ENCODE data around the gene PRORP. TPM values are rescaled to one million over a fixed set of nuclear protein-coding genes. Genes with fewer than 3 reads are reported as not detected.

PRORP gene
- polyA plus RNA-seq, 1 of the 3 experiments (the other 2 are of a cell fraction) = 17.9 TPM

DNA sequence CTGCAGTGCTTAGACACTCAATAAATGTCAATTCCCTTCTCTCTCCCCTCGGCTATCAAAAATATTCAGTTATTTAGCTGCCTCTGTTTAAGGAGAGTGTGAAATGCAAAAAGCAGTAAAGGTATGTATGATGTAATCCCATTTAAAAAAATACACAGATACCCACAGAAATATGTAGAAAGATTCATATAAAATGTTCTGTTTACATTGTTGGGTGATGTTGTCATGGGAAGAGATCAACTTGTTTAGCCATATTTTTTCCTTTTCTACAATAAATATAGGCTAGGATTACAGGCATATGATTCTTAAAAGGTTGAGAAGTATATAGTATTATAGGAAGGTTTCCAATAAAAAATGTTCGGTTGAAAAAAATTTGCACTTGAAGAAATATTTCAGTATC is 8.3 kb upstream of the PRORP start:
- POLR2A ChIA-PET = no interaction called here
- CTCF ChIA-PET = interaction anchor here (0.6 to 1.1 kb wide), 2 partner anchors 14 to 27 kb away, joined by 3 read pairs; no protein-coding TSS in a partner anchor
- WGBS (ENCODE audit: low lambda C conversion rate) = 95% methylated on average over 2 of the region's 2 CpGs
- Histone ChIP-seq H3K27ac (ENCODE audit: low read depth in 2 of 2, low read length in 1 of 2) (no peak overlapping the region), H3K4me2 (no peak overlapping the region), H3K4me3 (ENCODE audit: low read depth in 2 of 2, low read length in 1 of 2) (no peak overlapping the region), H3K79me2 (ENCODE audit: insufficient read depth) (peaks cover 32% of the 10 kb centered on the region), H3K9me2 (no peaks in the 10 kb centered on the region), H2AFZ (ENCODE audit: low read depth) (no peak overlapping the region), H3K9me3 (no peaks in the 10 kb centered on the region), H3F3A (replicated peaks; ENCODE audit: insufficient read depth) (no peaks in the 10 kb centered on the region), H3K9ac (no peak overlapping the region), H3K27me3 (ENCODE audit: insufficient read depth) (no peaks in the 10 kb centered on the region), H3K36me3 (replicated peaks in 1 of 2; ENCODE audit: control insufficient read depth in 1 of 2, insufficient read depth in 2 of 2, low read length in 1 of 2) (peaks cover 27 to 61% of the 10 kb centered on the region in 2 experiments), H4K20me1 (ENCODE audit: insufficient read depth) (no peaks in the 10 kb centered on the region), H3K4me1 (ENCODE audit: control insufficient read depth in 1 of 2, insufficient read depth in 2 of 2, low read depth in 1 of 2, low read length in 1 of 2) (no peaks in the 10 kb centered on the region)
- TF ChIP-seq RAD21 (IDR thresholded peaks at IDR 0.05; ENCODE audit: low read length) (no peak), CHD2 (IDR thresholded peaks at IDR 0.05; ENCODE audit: low read length, partially characterized antibody) (no peak), EZH2phosphoT487 (IDR thresholded peaks at IDR 0.05; ENCODE audit: borderline replicate concordance, low read depth) (no peak), MEF2A (IDR thresholded peaks at IDR 0.05; ENCODE audit: borderline replicate concordance, low read depth) (no peak), FOSL2 (IDR thresholded peaks at IDR 0.05; ENCODE audit: borderline replicate concordance, low read depth) (no peak), GABPA (IDR thresholded peaks at IDR 0.05; ENCODE audit: low read depth) (no peak), YY1 (IDR thresholded peaks at IDR 0.05; ENCODE audit: low read depth) (no peak), GATA2 (CRISPR knock-in tag; IDR thresholded peaks at IDR 0.05) (no peak), MXI1 (IDR thresholded peaks at IDR 0.05; ENCODE audit: low read depth, low read length) (no peak), ELF1 (IDR thresholded peaks at IDR 0.05) (no peak), TEAD4 (IDR thresholded peaks at IDR 0.05; ENCODE audit: borderline replicate concordance, insufficient read depth) (no peak), FOXJ3 (CRISPR knock-in tag; IDR thresholded peaks at IDR 0.05) (no peak)
- TF ChIP-seq, protein P1, sequence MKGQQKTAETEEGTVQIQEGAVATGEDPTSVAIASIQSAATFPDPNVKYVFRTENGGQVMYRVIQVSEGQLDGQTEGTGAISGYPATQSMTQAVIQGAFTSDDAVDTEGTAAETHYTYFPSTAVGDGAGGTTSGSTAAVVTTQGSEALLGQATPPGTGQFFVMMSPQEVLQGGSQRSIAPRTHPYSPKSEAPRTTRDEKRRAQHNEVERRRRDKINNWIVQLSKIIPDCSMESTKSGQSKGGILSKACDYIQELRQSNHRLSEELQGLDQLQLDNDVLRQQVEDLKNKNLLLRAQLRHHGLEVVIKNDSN (IDR thresholded peaks at IDR 0.05; ENCODE audit: borderline replicate concordance, low read depth) = no peak
- no peak for DNase-seq

DNA sequence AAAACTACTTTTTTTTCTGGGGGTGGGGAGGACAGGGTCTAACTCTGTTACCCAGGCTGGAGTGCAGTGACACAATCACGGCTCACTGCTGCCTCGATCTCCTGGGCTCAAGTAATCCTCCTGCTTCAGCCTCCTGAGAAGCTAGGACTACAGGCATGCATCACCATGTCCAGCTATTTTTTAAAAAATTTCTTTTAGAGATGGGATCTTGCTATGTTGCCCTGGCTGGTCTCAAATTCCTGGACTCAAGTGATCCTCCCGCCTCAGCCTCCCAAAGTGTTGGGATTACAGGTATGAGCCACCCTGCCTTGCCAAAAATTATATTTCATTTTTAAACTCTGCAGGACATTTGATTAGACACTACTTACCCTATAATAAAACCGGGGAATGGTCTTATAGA is 6.1 kb upstream of the PRORP start:
- no peak for DNase-seq
- H3K27ac ChIP-seq (ENCODE audit: low read depth in 2 of 2, low read length in 1 of 2) = no peak overlapping the region
- H3K36me3 ChIP-seq (replicated peaks in 1 of 2; ENCODE audit: control insufficient read depth in 1 of 2, insufficient read depth in 2 of 2, low read length in 1 of 2) = peaks cover 14 to 42% of the 10 kb centered on the region in 2 experiments
- H3K9ac ChIP-seq = no peak overlapping the region
- no peaks in the 10 kb centered on the region for H4K20me1 ChIP-seq (ENCODE audit: insufficient read depth)
- H3K9me3 ChIP-seq = no peaks in the 10 kb centered on the region
- no peak overlapping the region for H3K4me3 ChIP-seq (ENCODE audit: low read depth in 2 of 2, low read length in 1 of 2)
- H3K79me2 ChIP-seq (ENCODE audit: insufficient read depth) = peaks cover 49% of the 10 kb centered on the region
- H2AFZ ChIP-seq (ENCODE audit: low read depth) = no peak overlapping the region
- TF ChIP-seq SIN3A (IDR thresholded peaks at IDR 0.05; ENCODE audit: borderline replicate concordance, low read depth, low read length) (no peak), MEF2A (IDR thresholded peaks at IDR 0.05; ENCODE audit: borderline replicate concordance, low read depth) (no peak), JUND (IDR thresholded peaks at IDR 0.05) (no peak), ELF1 (IDR thresholded peaks at IDR 0.05) (no peak), RFX5 (IDR thresholded peaks at IDR 0.05; ENCODE audit: low read length) (no peak)
- TF ChIP-seq, protein P2, sequence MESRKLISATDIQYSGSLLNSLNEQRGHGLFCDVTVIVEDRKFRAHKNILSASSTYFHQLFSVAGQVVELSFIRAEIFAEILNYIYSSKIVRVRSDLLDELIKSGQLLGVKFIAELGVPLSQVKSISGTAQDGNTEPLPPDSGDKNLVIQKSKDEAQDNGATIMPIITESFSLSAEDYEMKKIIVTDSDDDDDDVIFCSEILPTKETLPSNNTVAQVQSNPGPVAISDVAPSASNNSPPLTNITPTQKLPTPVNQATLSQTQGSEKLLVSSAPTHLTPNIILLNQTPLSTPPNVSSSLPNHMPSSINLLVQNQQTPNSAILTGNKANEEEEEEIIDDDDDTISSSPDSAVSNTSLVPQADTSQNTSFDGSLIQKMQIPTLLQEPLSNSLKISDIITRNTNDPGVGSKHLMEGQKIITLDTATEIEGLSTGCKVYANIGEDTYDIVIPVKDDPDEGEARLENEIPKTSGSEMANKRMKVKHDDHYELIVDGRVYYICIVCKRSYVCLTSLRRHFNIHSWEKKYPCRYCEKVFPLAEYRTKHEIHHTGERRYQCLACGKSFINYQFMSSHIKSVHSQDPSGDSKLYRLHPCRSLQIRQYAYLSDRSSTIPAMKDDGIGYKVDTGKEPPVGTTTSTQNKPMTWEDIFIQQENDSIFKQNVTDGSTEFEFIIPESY (IDR thresholded peaks at IDR 0.05; ENCODE audit: borderline replicate concordance, low read depth) = no peak
- TF ChIP-seq, protein P3, sequence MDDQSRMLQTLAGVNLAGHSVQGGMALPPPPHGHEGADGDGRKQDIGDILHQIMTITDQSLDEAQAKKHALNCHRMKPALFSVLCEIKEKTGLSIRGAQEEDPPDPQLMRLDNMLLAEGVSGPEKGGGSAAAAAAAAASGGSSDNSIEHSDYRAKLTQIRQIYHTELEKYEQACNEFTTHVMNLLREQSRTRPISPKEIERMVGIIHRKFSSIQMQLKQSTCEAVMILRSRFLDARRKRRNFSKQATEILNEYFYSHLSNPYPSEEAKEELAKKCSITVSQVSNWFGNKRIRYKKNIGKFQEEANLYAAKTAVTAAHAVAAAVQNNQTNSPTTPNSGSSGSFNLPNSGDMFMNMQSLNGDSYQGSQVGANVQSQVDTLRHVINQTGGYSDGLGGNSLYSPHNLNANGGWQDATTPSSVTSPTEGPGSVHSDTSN (IDR thresholded peaks at IDR 0.05) = no peak
- TF ChIP-seq, protein P4, sequence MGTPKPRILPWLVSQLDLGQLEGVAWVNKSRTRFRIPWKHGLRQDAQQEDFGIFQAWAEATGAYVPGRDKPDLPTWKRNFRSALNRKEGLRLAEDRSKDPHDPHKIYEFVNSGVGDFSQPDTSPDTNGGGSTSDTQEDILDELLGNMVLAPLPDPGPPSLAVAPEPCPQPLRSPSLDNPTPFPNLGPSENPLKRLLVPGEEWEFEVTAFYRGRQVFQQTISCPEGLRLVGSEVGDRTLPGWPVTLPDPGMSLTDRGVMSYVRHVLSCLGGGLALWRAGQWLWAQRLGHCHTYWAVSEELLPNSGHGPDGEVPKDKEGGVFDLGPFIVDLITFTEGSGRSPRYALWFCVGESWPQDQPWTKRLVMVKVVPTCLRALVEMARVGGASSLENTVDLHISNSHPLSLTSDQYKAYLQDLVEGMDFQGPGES (IDR thresholded peaks at IDR 0.05; ENCODE audit: low read depth, low read length) = no peak
- no peak overlapping the region for H3K4me2 ChIP-seq
- ChIA-PET CTCF (no interaction called here), POLR2A (no interaction called here)
- no peaks in the 10 kb centered on the region for H3K27me3 ChIP-seq (ENCODE audit: insufficient read depth)
- H3F3A ChIP-seq (replicated peaks; ENCODE audit: insufficient read depth) = peaks cover 2% of the 10 kb centered on the region
- H3K9me2 ChIP-seq = no peaks in the 10 kb centered on the region
- H3K4me1 ChIP-seq (ENCODE audit: control insufficient read depth in 1 of 2, insufficient read depth in 2 of 2, low read depth in 1 of 2, low read length in 1 of 2) = peaks cover 0 to 3% of the 10 kb centered on the region in 2 experiments; a peak in 1 of 4 replicates
- WGBS (ENCODE audit: low lambda C conversion rate) = 93% methylated on average over 4 of the region's 4 CpGs
